Colon (tissue), 2 donors: ENCODE data around the gene HERC6.
"Not testable (repeated sequence)": the region's sequence is repeated elsewhere in the genome, so short reads cannot be mapped to it uniquely, and the experiment has no call there.

Source experiments
- FAIRE-seq: peaks from 2 replicates; lab custom pipeline; 2012; peaks lifted over from hg19 to GRCh38; lab: Jason Lieb, UNC
- donor health status: control.
- donor health status: control.

HERC6 gene

GRCh38 chr4:88447371-88448095, 68.9 kb downstream of the HERC6 start:
- FAIRE-seq, result no peak

- not testable (repeated sequence) for FAIRE-seq
Measured at GRCh38 chr4:88448211-88448765, 69.6 kb downstream of the HERC6 start.

- no peak for FAIRE-seq
Measured at GRCh38 chr4:88448889-88449288, 70.2 kb downstream of the HERC6 start.

GRCh38 chr4:88449290-88449689, 70.6 kb downstream of the HERC6 start:
- no peak for FAIRE-seq

- FAIRE-seq, result no peak
Measured at GRCh38 chr4:88451205-88451604, 72.6 kb downstream of the HERC6 start.

- no peak for FAIRE-seq
Measured at GRCh38 chr4:88452912-88453311, 74.3 kb downstream of the HERC6 start.

GRCh38 chr4:88456670-88457306, 78.1 kb downstream of the HERC6 start, which contains the start of gene HERC5:
Gene HERC5, plus strand, starts transcription at chr4:88457119. Its CDS starts 151 bp downstream, at chr4:88457270.
- FAIRE-seq, result no peak

GRCh38 chr4:88457307-88458103, 78.9 kb downstream of the HERC6 start:
- FAIRE-seq, result no peak

GRCh38 chr4:88458104-88458740, 79.6 kb downstream of the HERC6 start:
- no peak for FAIRE-seq

GRCh38 chr4:88465653-88466192, 87.1 kb downstream of the HERC6 start:
- no peak for FAIRE-seq

- no peak for FAIRE-seq
Measured at GRCh38 chr4:88467392-88467791, 88.7 kb downstream of the HERC6 start.

- no peak for FAIRE-seq
Measured at GRCh38 chr4:88477229-88477860, 98.7 kb downstream of the HERC6 start.

GRCh38 chr4:88478247-88478646, 99.6 kb downstream of the HERC6 start:
- FAIRE-seq, result no peak

GRCh38 chr4:88481537-88481936, 102.9 kb downstream of the HERC6 start:
- no peak for FAIRE-seq

GRCh38 chr4:88489100-88489761, 110.6 kb downstream of the HERC6 start:
- FAIRE-seq, result no peak
